Measurements from ENCODE around the gene TBC1D5.

DNA sequence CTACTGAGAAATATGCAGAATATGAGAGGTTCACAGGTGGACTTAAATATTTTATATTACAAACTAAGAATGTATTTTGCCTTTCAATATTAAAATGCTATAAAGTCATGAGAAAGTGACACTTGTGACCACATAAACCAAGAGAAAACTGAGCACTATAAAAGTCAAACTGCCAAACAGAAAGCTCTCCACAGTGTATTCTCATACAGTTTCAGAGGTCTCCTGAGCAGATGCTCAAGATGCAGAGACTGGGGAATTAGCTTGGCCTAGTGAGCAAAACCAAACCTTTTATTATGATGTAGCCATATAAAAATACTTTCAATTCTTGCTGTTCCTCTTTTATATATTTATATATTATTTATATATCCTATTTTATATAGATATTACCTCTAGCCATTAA is 227.8 kb downstream of the TBC1D5 start:
- no peak for TF ChIP-seq POLR2A (IDR thresholded peaks at IDR 0.05; ENCODE audit: low read length)
- TF ChIP-seq GATA1 (IDR thresholded peaks at IDR 0.05; ENCODE audit: low read depth, low read length): no peak
